SW480 (cell line): Measurements from ENCODE around the gene TMEM86A.

ENCODE experiments used
- DNase-seq: peaks from one replicate; pipeline ENCODE4 v3.0.0-alpha.2; 2016; ENCODE audit warnings: low spot score

TMEM86A gene

DNA sequence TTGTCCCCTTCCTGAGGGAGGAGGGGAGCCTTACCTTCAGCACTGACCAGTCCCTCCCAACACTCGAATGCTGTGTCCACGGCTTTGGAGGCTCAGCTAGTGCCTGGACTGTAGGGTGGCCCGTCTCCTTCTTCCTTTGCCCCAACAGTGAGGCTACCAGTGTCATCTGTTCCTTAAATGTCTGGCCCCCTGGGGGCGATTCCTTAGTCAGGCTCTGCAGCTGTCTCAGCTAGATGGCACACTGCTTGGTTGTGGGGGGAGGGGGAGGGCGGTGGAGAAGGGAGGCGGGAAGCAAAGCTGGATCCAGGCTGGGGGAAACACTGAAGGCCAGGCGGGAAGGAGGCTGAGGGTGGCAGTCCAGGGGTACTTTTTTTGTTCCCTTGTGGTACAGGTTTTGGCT, 27.5 kb downstream of the TMEM86A start, which contains the start of gene IGSF22:
Gene IGSF22 (minus strand): TSS at position 149 of the 400 bp plus-strand sequence. CDS start 1,952 bp downstream, outside the sequence.
- DNase-seq, result no peak

DNA sequence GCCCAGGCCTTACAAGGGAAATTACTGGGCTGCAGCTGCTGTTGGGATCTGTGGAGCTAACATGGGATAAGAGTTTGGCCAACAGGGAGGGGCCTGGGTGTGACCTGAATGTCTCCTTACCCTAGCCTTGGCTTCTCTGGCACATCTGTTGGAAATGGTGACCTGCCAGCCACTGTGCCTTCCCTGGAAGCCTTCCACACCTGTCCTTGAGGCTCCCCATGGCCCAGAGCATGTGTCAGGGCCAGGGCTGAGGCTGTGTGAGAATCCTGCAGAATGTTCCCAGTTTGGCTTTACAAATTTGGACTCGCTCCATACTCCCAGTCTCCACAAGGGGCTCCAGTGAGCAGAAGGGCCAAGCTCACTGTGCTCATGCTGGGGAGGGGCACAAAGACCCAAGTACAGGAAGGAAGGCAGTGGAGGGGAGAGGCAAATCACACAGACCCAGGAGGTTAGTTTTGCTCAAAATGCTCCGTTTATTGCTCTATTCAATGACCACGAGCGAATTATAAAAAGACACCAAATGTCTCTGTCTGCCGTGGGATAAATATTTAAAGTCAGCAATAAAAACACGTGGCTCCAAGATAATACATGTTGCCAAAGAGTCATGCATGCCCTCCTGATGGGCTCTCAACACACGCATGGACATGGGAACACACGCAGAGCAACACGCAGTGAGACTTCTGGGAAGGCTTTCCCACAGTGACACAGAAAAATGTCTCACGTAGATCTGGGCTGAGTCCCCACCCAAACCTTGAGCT, 29.1 kb downstream of the TMEM86A start:
- peak; percentile 44 for DNase-seq

DNA sequence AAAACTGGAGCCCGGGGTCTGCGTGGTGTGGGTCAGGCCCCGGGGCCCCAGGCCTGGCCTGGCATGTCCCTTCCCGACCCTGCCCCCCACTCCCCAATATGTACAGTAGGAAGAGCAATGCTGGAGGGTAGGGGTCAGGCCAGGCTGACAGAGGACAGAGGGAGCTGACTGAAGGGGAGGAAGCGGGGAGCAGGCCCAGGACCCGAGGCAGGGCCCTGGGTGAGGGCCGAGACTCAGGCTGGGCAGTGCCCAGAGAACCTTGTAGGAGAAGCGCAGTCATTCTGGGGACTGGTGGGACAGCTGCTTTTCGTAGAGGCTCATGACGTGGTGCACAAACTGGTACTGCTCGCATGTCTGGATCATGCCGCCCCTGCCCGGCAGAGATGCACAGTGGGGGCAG, 30.1 kb downstream of the TMEM86A start:
- DNase-seq, result no peak

DNA sequence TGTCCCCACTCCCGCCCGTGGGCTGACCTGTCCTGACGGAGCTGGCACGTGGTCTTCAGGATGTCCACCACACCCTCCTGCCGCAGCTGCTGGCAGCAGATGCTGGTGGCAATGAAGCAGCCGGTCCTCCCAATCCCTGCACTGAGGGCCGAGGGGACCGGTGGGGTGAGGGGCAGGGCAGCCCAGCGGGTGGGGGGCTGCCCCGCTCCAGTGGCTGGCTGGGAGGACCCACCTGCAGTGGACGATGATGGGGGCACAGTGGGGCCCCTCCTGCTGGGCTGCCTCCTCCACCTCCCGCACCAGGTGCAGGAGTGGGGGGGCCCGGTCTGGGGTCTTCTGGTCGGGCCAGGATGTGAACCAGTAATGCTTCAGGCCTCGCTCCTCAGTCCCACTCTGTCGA, 30.8 kb downstream of the TMEM86A start:
- DNase-seq, result no peak

GRCh38 chr11:18730020-18730419, 31.4 kb downstream of the TMEM86A start:
- DNase-seq, result no peak

DNA sequence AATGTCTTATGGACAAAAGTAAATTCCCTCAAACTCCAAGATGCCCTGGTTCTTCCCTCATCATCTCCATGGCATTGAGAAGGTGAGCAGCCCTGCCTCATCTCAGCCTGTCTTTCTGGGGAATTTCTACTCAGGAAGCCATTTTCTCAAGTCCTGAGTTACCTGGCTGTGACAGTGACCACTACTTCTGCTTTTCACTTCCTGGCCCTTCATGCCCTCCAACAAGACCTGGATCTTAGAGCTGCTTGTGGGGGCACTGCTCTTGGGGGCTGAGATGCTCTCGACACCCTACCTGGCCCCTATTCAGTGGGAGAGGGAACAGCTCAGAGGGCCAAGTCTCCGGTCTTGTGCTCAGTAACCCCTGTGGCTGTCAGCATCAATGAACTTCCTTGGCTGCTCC, 32.9 kb downstream of the TMEM86A start:
- no peak for DNase-seq

- DNase-seq, result peak; percentile 28
Observed at GRCh38 chr11:18731949-18732821, 33.6 kb downstream of the TMEM86A start.

- DNase-seq, result no peak
Observed at GRCh38 chr11:18733202-18733601, 34.6 kb downstream of the TMEM86A start.

DNA sequence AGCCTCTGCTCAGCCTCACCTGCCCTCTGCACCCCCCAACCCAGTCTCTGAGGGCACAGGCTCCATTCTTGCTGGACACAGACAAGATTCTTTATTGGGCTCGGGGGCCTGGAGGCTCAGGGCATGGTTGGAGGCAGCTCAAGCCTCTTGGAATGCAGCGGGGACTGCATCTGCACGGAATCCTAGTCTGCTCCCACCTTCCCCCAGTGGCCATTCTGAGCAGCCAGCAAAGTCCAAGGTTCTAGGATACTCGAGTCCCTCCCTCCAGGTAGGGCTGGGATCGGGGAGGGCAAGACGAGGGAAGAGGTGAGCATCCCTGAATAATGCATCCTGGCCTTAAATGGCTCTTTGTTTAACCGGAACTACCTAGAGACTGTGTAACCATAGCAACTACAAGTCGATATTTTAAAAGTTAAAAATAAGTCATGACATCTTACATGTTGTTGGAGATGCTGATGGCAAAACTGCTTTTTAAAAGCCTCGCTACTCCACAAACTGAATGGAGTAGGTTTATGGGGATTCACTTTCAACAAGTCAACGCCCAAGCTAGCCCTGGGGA, 38.1 kb downstream of the TMEM86A start:
- DNase-seq, result no peak

DNA sequence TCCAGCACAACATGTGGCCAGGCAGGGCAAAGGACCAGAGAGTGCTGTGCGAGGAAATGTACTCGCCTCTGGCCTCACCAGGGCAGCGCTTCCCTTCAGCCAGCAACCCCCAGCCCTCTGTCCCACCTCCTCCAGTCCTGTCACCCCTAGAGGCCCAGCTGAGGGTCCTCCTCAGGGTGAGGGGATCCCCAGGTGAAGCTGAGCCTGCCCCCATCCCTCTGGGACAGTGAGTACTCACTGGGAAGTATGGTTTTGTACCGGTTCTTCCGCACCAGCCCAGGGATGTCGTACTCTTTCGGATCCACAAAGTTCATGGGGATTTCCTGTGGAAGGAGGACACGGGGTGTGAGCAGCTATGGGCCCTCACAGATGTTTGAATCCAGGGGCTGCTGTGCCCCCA, 39.1 kb downstream of the TMEM86A start:
- DNase-seq, result no peak

DNA sequence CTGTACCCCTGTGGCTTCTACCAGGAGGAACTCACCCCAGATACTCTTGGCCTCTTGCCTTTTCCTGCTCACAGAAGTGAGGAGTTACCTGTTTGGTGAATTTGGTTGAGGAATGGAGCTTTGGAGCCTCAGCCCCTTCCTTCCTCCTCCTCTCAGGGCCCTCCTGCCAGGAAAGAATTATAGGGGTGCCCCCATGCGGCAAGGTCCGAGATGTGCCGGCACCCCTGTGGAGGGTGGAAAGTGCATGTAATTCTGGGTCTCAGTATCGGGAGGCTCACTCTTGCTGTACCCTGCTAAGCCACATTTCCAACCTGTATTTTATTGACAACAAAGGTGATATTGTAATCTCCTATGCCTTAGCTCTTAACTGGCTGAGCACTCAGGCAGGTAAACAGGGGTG, 41.1 kb downstream of the TMEM86A start:
- no peak for DNase-seq

DNA sequence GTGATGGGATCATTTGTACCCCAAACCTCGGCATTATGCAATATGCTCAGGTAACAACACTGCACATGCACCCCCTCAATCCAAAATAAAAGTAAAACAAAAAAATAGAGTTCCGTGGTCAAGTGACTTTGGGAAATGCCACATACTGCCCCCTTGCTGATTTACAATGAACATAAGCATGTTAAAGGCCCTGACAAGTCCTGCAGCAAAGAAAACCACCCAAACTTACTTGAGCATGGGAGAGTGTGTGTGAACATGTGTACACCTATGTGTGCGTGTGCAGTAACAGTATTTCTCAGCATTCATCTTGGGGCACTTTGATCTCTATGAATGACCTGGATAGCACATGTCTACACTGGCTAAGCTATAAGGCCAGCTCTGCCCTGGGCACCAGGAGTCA, 43.2 kb downstream of the TMEM86A start:
- no peak for DNase-seq

DNA sequence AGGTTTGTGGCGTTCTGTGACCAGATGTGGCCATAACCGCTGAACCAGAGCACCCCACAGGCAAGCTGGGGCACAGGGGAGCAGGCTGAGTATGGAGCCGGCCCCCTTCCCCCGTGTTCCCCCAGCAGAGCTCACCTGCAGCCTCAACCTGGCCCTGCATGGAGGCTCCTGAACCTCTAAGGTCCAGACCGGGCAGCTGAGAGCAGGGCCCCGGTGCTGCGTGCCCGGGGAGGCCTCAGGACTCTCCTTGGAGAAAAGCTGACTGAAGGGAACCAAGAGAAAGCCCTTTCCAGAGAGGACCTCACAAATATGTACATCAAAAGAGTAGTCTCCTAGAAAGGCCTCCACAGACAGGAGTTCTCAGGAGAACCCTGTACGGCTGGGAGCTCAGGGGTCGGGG, 44.8 kb downstream of the TMEM86A start:
- DNase-seq, result no peak

GRCh38 chr11:18743900-18744514, 45.4 kb downstream of the TMEM86A start:
- DNase-seq, result no peak

- no peak for DNase-seq
Observed at GRCh38 chr11:18745251-18745650, 46.7 kb downstream of the TMEM86A start.

DNA sequence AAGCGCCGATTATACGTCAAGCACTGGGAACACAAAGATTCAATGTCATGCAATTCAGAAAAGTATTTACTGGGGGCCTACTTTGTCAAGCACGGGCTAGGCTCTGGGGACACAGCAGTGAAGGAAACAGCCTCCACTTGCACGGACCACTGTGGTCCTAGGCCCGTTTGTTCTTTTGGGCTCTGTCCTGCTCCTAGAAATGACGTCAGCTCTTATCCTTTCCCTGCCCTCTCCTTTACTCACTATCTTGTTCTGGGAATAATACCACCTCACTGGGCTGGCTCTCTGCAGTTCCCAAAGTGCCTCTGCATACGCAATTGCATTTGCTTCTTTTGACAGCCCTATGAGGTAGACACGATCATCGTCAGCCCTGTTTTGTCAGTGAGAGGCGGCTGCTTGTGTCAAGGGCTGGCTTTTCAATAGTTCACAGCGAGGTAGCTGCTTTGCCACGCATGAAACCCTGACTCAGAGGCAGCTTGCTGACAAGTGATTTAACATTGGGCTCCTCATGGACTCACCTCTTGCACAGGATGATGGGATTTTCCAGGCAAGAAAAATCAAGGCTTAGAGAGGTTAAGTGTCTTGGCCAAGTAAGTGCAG, 50.3 kb downstream of the TMEM86A start:
- DNase-seq, result no peak

- peak; percentile 82 for DNase-seq
Observed at GRCh38 chr11:18749681-18750319, 51.2 kb downstream of the TMEM86A start.

GRCh38 chr11:18750944-18751343, 52.4 kb downstream of the TMEM86A start:
- DNase-seq, result no peak

DNA sequence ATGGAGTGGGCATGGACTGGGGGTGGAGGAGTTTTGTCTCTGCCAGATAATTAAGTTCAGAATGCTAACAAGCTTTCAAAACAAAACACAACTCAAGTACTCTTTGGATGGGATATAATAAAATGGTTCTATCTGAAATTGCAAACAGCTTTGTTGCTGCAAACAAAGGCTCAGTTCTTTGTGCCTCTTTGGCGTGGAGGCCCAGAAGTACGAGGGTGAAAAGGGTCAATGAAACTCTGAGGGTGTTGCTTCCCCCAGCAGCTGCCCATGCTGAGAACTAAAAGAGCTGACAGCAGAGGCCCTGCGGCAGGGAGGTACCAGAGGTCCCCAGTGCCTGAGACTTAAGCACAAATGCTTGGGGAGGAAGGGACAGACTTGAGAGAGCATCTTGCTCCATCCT, 53.9 kb downstream of the TMEM86A start:
- no peak for DNase-seq

- no peak for DNase-seq
Observed at GRCh38 chr11:18754308-18754707, 55.7 kb downstream of the TMEM86A start.
